Ishikawa (cell line): ENCODE measurements around the gene AGBL2.

Experiments
- CEBPB ChIP-seq: IDR thresholded peaks from 2 replicates; pipeline ENCODE4 v1.6.1; 2012
- CREB1 ChIP-seq: IDR thresholded peaks from 2 replicates; pipeline ENCODE4 v1.6.1; 2012; ENCODE audit warnings: low read depth
- EGR1 ChIP-seq: IDR thresholded peaks from 2 replicates; pipeline ENCODE4 v1.6.1; 2012
- EP300 ChIP-seq: IDR thresholded peaks from 2 replicates; pipeline ENCODE4 v1.6.1; 2012; ENCODE audit warnings: borderline replicate concordance
- NFIC ChIP-seq: IDR thresholded peaks from 2 replicates; pipeline ENCODE4 v1.6.1; 2012
- RAD21 ChIP-seq: IDR thresholded peaks from 2 replicates; pipeline ENCODE4 v1.6.1; 2012; ENCODE audit warnings: low read depth
- TAF1 ChIP-seq: IDR thresholded peaks from 2 replicates; pipeline ENCODE4 v1.6.1; 2012; ENCODE audit warnings: low read depth, mild to moderate bottlenecking
- TCF12 ChIP-seq: IDR thresholded peaks from 2 replicates; pipeline ENCODE4 v1.6.1; 2012; ENCODE audit warnings: low read depth
- YY1 ChIP-seq: IDR thresholded peaks from 2 replicates; pipeline ENCODE4 v1.6.1; 2012; ENCODE audit warnings: low read depth
- ZBTB7A ChIP-seq: IDR thresholded peaks from 2 replicates; pipeline ENCODE4 v1.6.1; 2012; ENCODE audit warnings: low read depth

DNA sequence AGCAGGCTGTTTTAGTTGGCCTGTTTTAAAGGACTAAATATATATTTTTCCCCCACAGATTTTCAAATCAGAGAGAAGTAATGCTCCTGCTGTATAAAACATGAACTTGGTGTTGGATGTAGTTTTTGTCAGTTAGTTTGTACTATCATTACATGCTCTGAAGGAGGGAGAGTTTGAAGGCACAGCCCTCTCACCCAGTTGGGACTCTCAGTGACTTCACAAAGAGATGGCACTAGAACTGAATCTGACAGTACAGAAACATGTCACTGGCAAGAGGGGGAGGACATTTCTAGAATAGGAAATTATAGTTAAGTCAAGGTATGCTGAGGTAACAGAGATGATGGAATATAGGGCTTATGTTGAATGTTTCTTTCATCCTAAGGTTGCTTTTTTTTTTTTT is 99.9 kb downstream of the AGBL2 start:
- TF ChIP-seq YY1 (no peak), CREB1 (no peak), CEBPB (no peak), TCF12 (no peak), EP300 (no peak), NFIC (no peak), TAF1 (no peak), EGR1 (no peak), ZBTB7A (no peak), RAD21 (no peak)
